GM12892 (cell line): Measurements from ENCODE around the gene ABCC9.

ENCODE experiments used
- POLR2A ChIP-seq: IDR thresholded peaks from 2 replicates; pipeline ENCODE4 v1.6.1; 2011; ENCODE audit warnings: low read depth, low read length, control low read depth
- POLR2AphosphoS5 ChIP-seq: IDR thresholded peaks from 2 replicates; pipeline ENCODE4 v1.6.1; 2011; ENCODE audit warnings: low read depth, low read length, control low read depth

DNA sequence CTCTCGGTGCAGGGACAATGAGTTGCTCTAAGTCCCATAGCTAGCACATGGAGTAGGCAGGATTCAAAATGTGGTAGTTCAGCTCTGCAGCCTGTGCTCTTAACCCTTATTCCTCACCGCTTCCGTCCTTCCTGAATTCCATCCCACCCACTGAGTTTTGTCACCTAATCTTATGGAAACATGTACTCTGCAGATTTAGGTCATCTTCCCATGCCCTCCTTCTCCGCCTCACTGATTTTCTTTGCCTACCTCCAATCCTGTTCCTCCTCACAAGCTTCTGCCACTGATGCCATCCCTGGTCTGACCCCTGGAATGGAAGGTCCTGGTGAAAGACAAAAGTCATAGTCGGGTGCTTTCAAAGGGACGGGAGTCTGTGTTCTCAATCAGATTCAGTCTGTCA is 46.5 kb upstream of the ABCC9 start:
- TF ChIP-seq POLR2AphosphoS5: no peak
- TF ChIP-seq POLR2A: no peak
